Right forelimb (tissue), 1 donor: ENCODE measurements around the gene G6PC2.

Experiments used
- DNase-seq: peaks from one replicate; pipeline ENCODE4 v3.0.0-alpha.2; 2018

G6PC2 gene

DNA sequence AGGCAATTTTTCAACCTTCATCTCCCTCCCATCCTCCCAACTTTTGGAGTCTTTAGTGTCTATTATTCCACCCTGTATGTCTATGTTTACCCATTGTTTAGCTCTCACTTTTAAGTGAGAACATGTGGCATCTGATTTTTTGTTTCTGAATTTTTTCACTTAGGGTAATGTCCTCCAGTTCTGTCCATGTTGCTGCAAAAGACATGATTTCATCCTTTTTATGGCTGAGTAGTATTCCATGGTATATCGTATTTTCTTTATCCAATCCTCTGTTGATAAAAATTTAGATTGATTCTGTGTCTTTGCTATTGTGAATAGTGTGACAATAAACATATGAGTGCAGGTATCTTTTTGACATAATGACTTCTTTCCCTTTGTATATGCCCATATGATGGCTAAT lies 48.2 kb downstream of the G6PC2 start:
- no peak for DNase-seq

DNA sequence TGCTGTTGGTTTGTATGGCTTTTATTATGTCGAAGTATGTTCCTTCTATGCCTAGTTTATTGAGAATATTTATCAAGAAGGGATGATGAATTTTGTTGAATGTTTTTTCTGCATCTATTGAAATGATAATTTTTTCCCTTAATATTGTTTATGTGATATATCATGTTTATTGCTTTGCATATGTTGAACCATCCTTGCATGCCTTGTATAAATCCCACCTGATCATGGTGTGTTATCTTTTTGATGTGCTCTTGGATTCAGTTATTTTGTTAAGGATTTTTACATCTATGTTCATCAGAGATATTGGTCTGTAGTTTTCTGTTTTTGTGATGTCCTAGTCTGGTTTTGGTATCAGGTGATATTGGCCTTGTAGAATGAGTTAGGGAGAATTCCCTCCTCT lies 50.8 kb downstream of the G6PC2 start:
- no peak for DNase-seq

DNA sequence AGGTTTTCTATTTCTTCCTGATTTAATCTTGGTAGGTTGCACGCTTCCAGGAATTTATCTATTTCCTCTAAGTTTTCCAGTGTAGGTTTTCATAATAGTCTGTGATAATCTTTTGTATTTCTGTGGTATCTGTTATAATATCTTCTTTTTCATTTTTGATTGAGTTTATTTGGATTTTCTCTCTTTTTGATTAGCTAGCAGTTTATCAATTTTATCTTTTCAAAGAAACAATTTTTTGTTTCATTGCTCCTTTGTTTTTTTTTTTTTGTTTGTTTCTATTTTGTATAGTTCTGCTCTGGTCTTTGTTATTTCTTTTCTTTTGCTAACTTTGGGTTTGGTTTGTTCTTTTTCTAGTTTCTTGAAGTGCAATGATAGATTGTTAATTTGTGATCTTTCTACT lies 51.3 kb downstream of the G6PC2 start:
- no peak for DNase-seq

DNA sequence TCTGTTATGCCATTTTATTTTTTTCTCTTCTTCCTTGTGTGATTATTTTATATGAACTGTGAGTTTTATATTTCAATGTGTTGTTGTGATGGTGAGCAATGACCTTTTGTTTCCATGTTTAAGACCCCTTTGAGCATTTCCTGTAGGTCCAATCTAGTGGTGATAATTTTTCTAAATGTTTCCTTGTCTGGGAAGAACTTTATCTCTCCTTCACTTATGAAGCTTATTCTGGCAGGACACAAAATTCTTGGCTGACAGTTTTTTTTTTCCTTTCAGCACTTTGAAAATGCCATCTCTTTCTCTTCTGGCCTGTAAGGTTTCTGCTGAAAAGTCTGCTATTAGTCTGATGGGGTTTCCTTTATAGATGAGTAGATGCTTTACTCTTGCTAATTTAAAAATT lies 53.2 kb downstream of the G6PC2 start:
- DNase-seq: no peak

DNA sequence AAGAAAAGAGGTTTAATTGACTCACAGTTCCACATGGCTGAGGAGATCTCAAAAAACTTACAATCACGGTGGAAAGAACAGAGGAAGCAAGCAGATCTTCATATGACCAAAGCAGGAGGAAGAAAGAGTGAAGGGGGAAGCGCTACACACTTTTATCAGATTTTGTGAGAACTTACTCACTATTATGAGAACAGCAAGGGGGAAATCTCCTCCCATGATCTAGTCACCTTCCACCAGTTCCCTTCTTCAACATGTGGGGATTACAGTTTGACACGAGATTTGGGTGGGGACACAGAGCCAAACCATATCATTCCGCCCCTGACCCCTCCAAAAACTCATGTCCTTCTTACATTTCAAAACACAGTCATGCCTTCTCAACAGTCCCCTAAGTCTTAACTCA lies 54.2 kb downstream of the G6PC2 start:
- DNase-seq: no peak

DNA sequence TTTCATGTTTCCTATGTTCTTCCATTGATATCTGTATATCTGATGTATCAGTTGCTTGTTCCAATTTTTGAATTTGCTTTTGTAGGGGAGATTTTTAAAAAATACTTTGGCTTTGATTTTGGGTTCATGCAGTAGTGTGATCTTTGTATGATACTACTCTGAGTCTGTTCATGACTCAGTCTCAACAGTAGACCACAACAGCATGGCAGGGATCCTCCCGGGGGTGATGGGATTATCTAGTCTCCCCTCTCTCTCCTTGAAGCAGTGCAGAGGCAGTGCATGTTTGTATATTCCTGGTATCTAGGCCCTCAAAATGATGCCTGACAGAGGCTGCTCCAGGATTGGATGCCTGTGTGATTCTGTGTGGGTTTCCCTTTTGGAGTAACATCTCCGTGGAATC lies 55.3 kb downstream of the G6PC2 start:
- DNase-seq: no peak
